CD4-positive, alpha-beta T cell treated with Interleukin-17A for 4 hours (primary cell): Measurements from ENCODE around the gene PIK3CB.
"Not testable (repeated sequence)": the region's sequence is repeated elsewhere in the genome, so short reads cannot be mapped to it uniquely, and the experiment has no call there.

ENCODE experiments used
- DNase-seq: peaks from one replicate; pipeline ENCODE4 v3.0.0-alpha.2; 2020; ENCODE audit warnings: mixed read lengths

Gene PIK3CB

GRCh38 chr3:138802223-138802622, 32.5 kb downstream of the PIK3CB start:
- DNase-seq = not testable (repeated sequence)

- DNase-seq = no peak
These were observed 32.9 kb downstream of the PIK3CB start for GRCh38 chr3:138801792-138802191.

DNA sequence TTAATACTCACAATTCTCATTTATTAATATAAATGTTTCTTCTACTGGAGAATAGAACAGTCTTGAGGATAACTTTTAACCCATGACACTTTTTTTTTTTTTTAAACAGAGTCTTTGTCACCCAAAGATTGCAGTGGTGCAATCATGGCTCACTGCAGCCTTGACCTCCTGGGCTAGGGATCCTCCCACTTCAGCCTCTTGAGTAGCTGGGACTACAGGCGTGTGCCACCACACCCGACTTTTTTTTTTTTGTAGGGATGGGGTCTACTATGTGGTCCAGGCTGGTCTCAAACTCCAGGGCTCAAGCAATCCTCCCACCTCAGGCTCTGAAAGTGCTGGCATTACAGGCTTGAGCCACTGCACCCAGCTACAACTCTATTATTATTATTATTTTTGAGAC, 34.5 kb downstream of the PIK3CB start:
- no peak for DNase-seq

DNA sequence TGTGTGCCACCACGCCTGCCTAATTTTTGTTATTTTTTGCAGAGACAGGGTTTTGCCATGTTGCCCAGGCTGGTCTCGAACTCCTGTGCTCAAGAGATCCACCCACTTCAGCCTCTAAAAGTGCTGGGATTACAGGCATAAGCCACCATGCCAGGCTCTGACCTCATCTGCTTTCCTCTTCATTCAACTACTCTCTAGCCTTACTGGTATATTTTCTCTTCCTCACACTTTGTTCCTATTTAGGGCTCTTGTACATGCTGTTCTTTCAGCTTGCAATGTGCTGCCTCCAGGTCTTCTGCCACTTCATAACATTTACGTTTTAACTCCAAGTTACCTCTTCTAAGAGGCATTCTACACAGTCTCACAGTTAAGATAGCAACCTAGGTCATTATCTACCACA, 34.9 kb downstream of the PIK3CB start:
- DNase-seq = no peak

DNA sequence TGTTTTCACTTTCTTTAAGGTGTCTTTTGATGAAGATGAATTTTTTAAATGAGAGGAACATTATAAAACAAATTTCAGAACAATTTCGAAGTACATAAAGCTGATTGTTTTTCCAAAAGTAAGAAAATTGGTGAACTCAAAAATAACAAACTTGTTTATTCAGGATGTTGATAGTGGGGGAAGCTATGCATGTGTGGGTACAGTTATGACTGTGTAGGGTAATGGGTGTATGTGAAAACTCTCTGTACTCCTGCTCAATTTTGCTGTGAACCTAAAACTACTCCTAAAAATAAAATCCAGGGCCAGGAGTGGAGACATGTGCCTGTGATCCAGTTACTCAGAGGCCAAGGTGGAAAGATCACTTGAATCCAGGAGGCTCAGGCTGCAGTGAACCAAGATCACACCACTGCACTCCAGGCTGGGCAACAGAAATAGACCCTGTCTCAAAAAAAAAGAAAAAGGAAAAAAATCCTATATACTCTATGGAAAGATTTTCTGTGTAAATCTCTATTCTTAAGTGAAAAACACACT, 37.2 kb downstream of the PIK3CB start:
- DNase-seq = no peak

- no peak for DNase-seq
These were observed 38.0 kb downstream of the PIK3CB start for GRCh38 chr3:138796761-138797160.

- no peak for DNase-seq
These were observed 47.9 kb downstream of the PIK3CB start for GRCh38 chr3:138786788-138787271.

DNA sequence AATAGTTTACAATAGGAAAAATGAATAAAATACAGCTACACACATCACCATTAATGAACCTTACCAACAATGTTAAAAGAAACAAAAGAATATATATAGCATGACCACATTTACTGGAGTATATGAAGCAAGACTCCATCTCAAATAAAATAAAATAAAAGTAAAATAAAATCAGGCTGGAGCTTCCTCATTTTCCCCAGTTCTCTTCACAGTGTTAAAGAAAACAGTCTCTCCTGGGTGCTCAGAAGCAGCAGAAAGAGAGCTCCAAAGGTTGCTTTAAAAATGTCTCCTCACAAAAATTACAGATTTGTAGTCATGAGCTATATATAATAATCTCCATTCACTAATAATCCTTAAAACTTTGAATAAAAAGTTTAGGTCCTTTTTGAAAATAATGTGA, 48.8 kb downstream of the PIK3CB start:
- DNase-seq = no peak

GRCh38 chr3:138785362-138785857, 49.3 kb downstream of the PIK3CB start:
- DNase-seq = not testable (repeated sequence)

- DNase-seq = no peak
These were observed 52.0 kb downstream of the PIK3CB start for GRCh38 chr3:138782755-138783154.

DNA sequence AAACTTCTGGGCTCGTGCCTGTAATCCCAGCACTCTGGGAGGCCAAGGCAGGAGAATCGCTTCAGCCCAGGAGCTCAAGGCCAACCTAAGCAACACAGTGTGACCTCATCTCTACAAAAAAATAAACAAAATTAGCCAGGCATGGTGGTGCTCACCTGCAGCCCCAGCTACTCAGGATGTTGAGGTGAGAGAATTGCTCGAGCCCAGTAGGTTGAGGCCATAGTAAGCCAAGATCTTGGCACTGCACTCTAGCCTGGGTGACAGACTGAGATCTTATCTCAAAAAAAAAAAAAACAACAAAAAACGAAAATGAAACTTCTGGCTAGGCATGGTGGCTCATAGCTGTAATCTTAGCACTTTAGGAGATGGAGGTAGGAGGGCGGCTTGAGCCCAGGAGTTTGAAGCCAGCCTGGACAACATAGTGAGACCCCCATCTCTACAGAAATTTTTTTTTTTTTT, 53.7 kb downstream of the PIK3CB start:
- peak; percentile 69 for DNase-seq

- no peak for DNase-seq
These were observed 56.1 kb downstream of the PIK3CB start for GRCh38 chr3:138778643-138779042.

GRCh38 chr3:138776961-138777360, 57.8 kb downstream of the PIK3CB start:
- DNase-seq = no peak

DNA sequence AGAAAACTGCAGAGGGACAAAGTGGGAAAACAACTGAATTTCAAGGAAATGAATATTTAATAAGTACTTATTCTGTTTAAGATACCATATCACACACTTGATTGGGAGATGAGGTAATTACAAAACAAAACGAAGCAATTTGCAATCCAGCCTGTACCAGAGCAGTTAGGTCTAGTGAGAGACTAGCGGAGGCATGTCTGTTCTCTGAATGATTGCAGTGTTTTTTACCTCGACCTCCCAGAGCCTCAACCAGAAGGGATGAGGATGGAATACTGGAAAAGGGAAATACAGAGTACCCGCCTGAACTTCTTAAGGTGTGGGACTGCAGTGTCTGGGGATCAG, 59.5 kb downstream of the PIK3CB start:
- no peak for DNase-seq

- DNase-seq = peak; percentile 41
These were observed 60.0 kb downstream of the PIK3CB start for GRCh38 chr3:138774529-138775253.

DNA sequence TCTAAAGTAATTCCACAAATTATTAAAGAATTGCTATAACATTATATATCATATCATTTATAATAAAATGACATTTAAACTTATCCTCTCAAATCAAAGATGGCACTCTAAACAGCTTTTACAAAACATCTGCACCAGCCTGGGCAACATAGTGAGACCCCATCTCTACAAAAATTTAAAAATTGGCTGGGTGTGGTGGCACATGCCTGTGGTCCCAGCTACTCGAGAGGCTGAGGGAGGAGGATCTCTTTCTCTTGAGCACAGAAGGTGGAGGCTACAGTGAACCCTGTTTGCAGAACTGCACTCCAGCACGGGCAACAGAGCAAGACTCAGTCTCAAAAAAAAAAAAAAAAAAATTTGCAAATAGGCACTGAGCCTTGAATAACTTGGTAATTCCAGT, 63.1 kb downstream of the PIK3CB start:
- DNase-seq = no peak

DNA sequence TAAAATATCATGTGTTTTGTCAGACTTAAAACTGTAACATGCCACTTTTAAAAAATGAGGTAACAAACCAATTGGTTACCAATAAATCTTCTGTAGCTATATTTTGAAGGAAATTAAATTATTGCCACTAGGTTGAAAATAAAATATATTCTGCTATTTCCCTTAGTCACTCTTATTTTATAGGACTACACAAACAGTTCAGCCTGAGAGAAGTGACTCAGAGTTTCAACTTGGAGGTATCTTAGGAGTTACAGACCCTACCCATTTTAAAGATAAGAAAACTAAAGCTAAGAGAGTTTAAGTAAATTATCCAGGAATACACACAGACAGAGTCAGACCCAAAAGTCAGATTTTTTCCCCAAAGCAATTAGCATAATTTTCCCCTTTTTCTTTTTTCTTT, 65.1 kb downstream of the PIK3CB start:
- no peak for DNase-seq

- no peak for DNase-seq
These were observed 65.8 kb downstream of the PIK3CB start for GRCh38 chr3:138768946-138769345.

- no peak for DNase-seq
These were observed 66.6 kb downstream of the PIK3CB start for GRCh38 chr3:138768125-138768524.

DNA sequence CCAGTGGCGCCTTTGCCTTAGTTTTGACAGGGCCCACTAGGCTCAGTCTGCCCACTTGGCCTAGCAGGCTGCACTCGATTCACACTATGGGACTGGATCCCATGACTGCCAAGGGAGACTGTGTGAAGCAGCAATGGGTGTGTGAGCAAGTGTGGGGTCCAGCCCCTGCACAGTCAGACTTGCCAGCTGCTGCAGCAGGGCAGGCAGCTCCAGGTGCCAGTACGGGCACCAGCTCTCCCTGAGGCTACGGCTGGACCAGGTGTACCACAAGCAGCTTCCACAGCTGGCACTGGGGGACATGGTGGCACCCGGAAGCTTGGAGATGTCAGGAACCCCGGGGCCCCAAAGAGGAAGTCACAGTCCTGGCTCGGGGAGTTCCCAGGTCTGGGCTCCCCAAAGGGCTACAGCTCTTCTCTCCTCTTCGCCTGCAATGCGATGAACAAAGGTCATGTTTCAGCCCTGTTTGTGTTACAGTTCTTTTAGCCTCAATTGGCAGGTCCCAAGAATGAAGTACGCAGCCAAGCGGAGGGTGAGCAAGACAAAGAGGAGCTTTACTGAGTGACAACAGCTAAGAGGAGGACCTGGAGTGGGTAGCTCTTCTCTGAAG, 67.1 kb downstream of the PIK3CB start:
- DNase-seq = no peak

- DNase-seq = no peak
These were observed 73.7 kb downstream of the PIK3CB start for GRCh38 chr3:138761002-138761401.

DNA sequence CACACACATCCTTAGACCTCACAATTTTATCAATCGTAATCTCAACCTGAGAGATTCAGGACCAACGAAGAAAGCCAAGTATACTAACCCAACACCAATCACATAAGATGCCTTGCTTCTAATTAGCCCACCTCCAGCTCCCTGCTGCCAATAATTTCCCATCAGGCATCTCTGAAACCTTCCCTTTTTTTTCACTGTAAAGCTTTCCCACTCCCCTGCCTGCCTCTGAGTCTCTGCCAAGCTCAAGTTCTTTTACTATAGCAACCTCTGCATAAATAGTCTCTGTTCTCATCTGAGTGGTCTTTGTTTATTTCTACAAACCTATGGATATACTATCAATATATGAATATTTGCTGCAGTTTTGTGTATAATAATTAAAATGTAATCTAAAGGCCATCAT, 86.5 kb downstream of the PIK3CB start:
- DNase-seq = no peak

DNA sequence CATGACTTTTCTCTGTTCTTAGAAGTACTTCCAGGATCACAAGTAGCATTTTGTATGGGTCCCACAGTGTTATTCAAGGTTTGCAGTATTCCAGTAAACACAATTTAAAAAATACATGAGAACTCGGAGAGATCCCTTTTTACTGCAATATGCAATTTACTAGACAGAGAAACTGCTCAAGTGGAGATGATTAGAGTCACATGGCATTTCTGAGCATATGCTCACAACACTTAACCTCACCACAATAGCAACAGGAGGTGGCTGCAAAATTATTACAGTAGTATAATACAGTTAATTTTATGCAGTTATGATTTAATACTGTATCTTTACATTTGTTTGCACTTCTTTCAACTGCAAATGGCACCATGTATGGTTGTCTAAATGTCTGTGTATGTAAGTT, 87.5 kb downstream of the PIK3CB start:
- no peak for DNase-seq

- DNase-seq = no peak
These were observed 94.7 kb downstream of the PIK3CB start for GRCh38 chr3:138740072-138740471.
